Osteoblast (primary cell): Measurements from ENCODE around the gene PIGK. TPM values are rescaled to one million over a fixed set of nuclear protein-coding genes. Genes with fewer than 3 reads are reported as not detected.

ENCODE experiments used
- DNase-seq: peaks from one replicate; pipeline ENCODE4 v3.0.0; 2011; ENCODE audit warnings: low spot score, mixed read lengths; ENCODE audit not compliant: insufficient read length; ENCODE audit errors: missing footprints
- H2AFZ ChIP-seq: 2 replicates; pipeline ENCODE4 v1.6.0; 2011; ENCODE audit warnings: mild to moderate bottlenecking, low read length
- H3K27ac ChIP-seq: 2 replicates; pipeline ENCODE4 v1.5.1; 2011; ENCODE audit warnings: mild to moderate bottlenecking, low read depth, low read length, moderate library complexity
- H3K27me3 ChIP-seq: 2 replicates; pipeline ENCODE4 v1.6.0; 2012; ENCODE audit warnings: mild to moderate bottlenecking, control low read depth, inconsistent platforms, low read length, moderate library complexity; ENCODE audit not compliant: insufficient read depth
- H3K36me3 ChIP-seq: 2 replicates; pipeline ENCODE4 v1.5.1; 2011; ENCODE audit warnings: mild to moderate bottlenecking, low read length, control low read depth, moderate library complexity; ENCODE audit not compliant: insufficient read depth
- H3K4me1 ChIP-seq: 2 replicates; pipeline ENCODE4 v1.5.1; 2011; ENCODE audit warnings: mild to moderate bottlenecking, low read length, control low read depth, moderate library complexity; ENCODE audit not compliant: insufficient read depth
- H3K4me2 ChIP-seq: 2 replicates; pipeline ENCODE4 v1.6.0; 2011; ENCODE audit warnings: mild to moderate bottlenecking, low read length; ENCODE audit not compliant: insufficient read depth
- H3K4me3 ChIP-seq: fragments of 200-600 bp; sonication (generic); 3 replicates; pipeline ENCODE4 v1.5.1; 2012; ENCODE audit warnings: mild to moderate bottlenecking, low read length, inconsistent platforms; ENCODE audit not compliant: insufficient read depth
- H3K79me2 ChIP-seq: 2 replicates; pipeline ENCODE4 v1.6.0; 2012; ENCODE audit warnings: mild to moderate bottlenecking, low read length, control low read depth, inconsistent platforms; ENCODE audit not compliant: insufficient read depth
- H3K9me3 ChIP-seq: 2 replicates; pipeline ENCODE4 v1.5.1; 2011; ENCODE audit warnings: low read depth, low read length, control low read depth
- H4K20me1 ChIP-seq: 2 replicates; pipeline ENCODE4 v1.6.0; 2012; ENCODE audit warnings: mild to moderate bottlenecking, low read length, control low read depth; ENCODE audit not compliant: insufficient read depth
- total RNA-seq: library from RNA; depleted of rRNA; stranded (reverse); fragments of >200 nt; gene quantifications from 2 replicates; pipeline ENCODE4 v1.2.3, GENCODE V29; 2012
- TF ChIP-seq, protein P1 (sequence below): IDR thresholded peaks from 2 replicates; pipeline ENCODE4 v1.5.1; 2011; ENCODE audit warnings: mild to moderate bottlenecking, low read depth, low read length, moderate library complexity; ENCODE audit errors: extremely low read depth

PIGK gene
- total RNA-seq, 1 donor: 46.3 TPM

DNA sequence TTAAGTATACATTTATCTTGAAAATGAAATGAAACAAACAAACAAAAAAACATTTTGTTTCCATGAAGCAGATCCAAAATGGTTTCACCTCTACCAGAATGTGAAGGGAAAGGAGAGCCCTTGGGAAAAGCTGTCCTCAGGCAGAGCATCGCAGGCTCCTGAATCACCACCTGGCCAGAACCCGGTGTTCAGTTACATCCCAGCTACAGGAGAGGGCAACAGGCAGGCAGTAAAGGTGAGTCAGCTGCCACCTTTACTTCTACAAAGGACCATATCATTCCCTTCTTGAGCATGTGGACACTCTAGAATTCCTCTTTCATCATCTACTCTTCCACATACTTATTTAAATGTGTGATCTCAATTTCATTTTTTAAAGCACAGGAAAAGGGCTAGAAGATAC lies 151.2 kb downstream of the PIGK start:
- H3K4me3 ChIP-seq: no peak overlapping the region
- H3K79me2 ChIP-seq: no peaks in the 10 kb centered on the region
- H2AFZ ChIP-seq: no peak overlapping the region
- no peaks in the 10 kb centered on the region for H3K36me3 ChIP-seq
- H3K27me3 ChIP-seq: peaks cover 3% of the 10 kb centered on the region
- H4K20me1 ChIP-seq: no peaks in the 10 kb centered on the region
- no peak overlapping the region for H3K27ac ChIP-seq
- H3K9me3 ChIP-seq: no peaks in the 10 kb centered on the region
- DNase-seq: no peak
- TF ChIP-seq, protein P1, sequence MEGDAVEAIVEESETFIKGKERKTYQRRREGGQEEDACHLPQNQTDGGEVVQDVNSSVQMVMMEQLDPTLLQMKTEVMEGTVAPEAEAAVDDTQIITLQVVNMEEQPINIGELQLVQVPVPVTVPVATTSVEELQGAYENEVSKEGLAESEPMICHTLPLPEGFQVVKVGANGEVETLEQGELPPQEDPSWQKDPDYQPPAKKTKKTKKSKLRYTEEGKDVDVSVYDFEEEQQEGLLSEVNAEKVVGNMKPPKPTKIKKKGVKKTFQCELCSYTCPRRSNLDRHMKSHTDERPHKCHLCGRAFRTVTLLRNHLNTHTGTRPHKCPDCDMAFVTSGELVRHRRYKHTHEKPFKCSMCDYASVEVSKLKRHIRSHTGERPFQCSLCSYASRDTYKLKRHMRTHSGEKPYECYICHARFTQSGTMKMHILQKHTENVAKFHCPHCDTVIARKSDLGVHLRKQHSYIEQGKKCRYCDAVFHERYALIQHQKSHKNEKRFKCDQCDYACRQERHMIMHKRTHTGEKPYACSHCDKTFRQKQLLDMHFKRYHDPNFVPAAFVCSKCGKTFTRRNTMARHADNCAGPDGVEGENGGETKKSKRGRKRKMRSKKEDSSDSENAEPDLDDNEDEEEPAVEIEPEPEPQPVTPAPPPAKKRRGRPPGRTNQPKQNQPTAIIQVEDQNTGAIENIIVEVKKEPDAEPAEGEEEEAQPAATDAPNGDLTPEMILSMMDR: no peak
- no peak overlapping the region for H3K4me2 ChIP-seq
- no peaks in the 10 kb centered on the region for H3K4me1 ChIP-seq

DNA sequence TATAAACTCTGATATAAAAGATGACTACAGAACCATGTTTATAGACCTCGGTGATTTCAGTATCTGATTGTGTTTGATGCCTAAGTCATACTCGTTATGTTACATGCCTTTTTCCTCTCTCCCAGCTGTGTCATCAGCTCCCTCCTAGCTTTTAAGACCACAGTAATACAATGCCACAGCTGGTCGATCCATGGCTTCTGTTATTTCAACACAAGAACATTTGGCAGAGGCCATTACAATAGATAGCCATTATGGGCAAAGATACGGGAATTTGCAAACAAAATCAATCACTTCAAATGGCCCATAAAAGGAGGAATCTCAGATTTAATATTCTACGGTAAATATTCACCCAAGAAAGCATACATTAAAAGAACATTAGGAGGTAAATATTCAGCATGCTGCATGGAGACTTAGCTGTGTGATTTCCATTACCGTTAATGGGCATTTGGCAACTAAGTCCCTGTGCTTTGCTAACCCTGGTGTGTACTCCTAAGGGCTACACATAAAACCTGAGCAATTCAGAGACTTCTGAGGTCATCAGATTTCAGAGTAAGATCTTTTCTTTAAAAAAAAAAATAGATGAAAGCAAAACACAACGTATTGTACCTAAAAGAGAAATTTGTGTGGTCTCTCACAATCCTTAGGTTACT lies 153.4 kb downstream of the PIGK start:
- no peaks in the 10 kb centered on the region for H4K20me1 ChIP-seq
- no peaks in the 10 kb centered on the region for H3K36me3 ChIP-seq
- no peaks in the 10 kb centered on the region for H3K9me3 ChIP-seq
- H3K79me2 ChIP-seq: no peaks in the 10 kb centered on the region
- TF ChIP-seq, protein P1: no peak
- peaks cover 3% of the 10 kb centered on the region for H3K27me3 ChIP-seq
- no peak overlapping the region for H2AFZ ChIP-seq
- no peak overlapping the region for H3K4me2 ChIP-seq
- no peaks in the 10 kb centered on the region for H3K4me1 ChIP-seq
- DNase-seq: no peak
- H3K27ac ChIP-seq: no peak overlapping the region
- H3K4me3 ChIP-seq: no peak overlapping the region

- no peaks in the 10 kb centered on the region for H3K9me3 ChIP-seq
- H3K4me3 ChIP-seq: no peak overlapping the region
- no peak overlapping the region for H3K4me2 ChIP-seq
- H3K4me1 ChIP-seq: no peaks in the 10 kb centered on the region
- H4K20me1 ChIP-seq: no peaks in the 10 kb centered on the region
- no peak overlapping the region for H3K27ac ChIP-seq
- H3K79me2 ChIP-seq: no peaks in the 10 kb centered on the region
- DNase-seq: no peak
- peaks cover 3% of the 10 kb centered on the region for H3K27me3 ChIP-seq
- H2AFZ ChIP-seq: no peak overlapping the region
- TF ChIP-seq, protein P1: no peak
- no peaks in the 10 kb centered on the region for H3K36me3 ChIP-seq
Measured at GRCh38 chr1:77064246-77064645, 155.0 kb downstream of the PIGK start.

DNA sequence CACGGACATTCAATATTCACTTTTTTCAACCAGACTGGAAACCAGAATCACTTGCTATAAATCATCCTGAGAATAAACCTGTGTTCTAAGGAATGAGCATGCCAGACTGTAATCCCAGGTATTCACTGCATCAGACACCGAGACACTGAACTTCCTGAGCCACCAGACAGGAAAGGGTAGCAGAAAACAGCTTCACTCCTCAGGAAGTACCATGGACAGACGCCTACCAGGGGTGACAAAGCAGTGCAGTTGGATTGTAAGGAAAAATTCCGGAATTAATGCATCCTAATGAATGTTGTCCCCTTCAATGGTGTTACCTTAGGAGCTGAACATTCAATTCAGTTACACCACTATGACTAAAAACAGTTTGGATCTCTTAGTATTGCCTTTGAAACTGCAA lies 156.1 kb downstream of the PIGK start:
- TF ChIP-seq, protein P1: no peak
- Histone ChIP-seq H2AFZ (no peak overlapping the region), H3K79me2 (no peaks in the 10 kb centered on the region), H3K4me3 (no peak overlapping the region), H4K20me1 (no peaks in the 10 kb centered on the region), H3K36me3 (no peaks in the 10 kb centered on the region), H3K9me3 (no peaks in the 10 kb centered on the region), H3K27me3 (no peaks in the 10 kb centered on the region), H3K4me2 (no peak overlapping the region), H3K4me1 (no peaks in the 10 kb centered on the region), H3K27ac (no peak overlapping the region)
- no peak for DNase-seq
